ENCODE results near the gene POP4. TPM values are rescaled to one million over a fixed set of nuclear protein-coding genes. Genes with fewer than 3 reads are reported as not detected.

Gene POP4
- total and polyA plus RNA-seq, 2 of the 8 experiments (the other 6 are each of a cell fraction or from before 2014, with no cell fraction given) = 29.1 to 41.5 TPM

DNA sequence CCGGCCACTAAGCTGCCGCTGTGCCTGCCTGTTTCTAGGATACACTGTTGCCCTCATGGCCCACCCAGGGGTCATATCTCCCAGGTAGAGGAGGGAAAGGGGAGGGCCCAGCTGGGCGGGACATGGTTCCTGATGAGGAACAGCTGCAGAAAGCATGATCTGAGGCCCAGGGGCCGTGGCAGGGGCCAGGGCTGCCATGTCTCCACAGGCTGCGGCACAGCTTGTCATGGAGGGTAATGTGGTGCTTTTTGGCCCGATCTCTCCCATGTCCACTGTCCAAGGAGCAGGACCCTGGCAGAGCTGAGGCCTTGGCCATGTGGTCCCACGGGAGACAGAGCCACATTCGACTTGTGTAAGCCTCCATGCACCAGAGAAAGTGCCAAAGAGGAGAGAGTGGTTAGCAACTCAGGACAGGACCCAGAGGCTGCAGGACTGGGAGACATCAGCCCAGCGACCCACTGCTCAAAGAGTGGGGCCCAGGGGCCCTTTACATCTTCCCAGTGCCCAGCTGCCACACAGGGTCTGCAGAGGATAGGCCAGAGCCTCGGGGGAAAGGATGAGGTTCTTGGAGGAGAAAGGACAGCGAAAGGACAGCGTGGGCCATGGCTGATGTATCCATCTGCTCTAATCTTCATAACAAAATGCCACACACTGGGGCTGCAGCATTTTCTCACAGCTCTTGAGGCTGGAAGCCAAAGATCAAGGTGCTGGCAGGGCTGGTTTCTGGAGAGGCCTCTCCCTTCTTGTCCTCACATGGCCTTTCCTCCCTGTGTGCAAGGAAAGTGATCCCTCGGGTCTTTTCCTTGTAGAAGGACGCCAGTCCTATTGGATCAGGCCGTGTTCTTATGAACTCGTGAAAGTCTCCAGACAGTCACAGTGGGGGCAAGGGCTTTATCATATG, 11.5 kb downstream of the POP4 start:
- H4K5ac ChIP-seq (ENCODE audit: insufficient read length, low read depth, low read length) = no peak overlapping the region
- no peaks in the 10 kb centered on the region for H3K23me2 ChIP-seq (ENCODE audit: low read depth, low read length)
- DNase-seq (ENCODE audit: low read depth in 1 of 2, low spot score in 2 of 2) (no peak), FAIRE-seq (no peak)
- H3K27ac ChIP-seq (ENCODE audit: low read depth, low read length) = no peak overlapping the region
- H2AK5ac ChIP-seq (ENCODE audit: low read depth, low read length) = no peak overlapping the region
- no peak overlapping the region for H2BK12ac ChIP-seq (ENCODE audit: low read depth, low read length)
- peaks cover 0 to 2% (median 0%) of the 10 kb centered on the region in 4 experiments; a peak in 1 of 7 replicates for H3K4me1 ChIP-seq (replicated peaks in 1 of 4; ENCODE audit: control insufficient read depth in 3 of 4, insufficient read depth in 4 of 4, low read length in 3 of 4)
- no peak overlapping the region for H2BK5ac ChIP-seq (ENCODE audit: low read depth, low read length)
- no peak overlapping the region for H2BK15ac ChIP-seq (ENCODE audit: low read length)
- H2BK120ac ChIP-seq (replicated peaks; ENCODE audit: low read depth, low read length) = no peak overlapping the region
- no peaks in the 10 kb centered on the region for H3K79me2 ChIP-seq (ENCODE audit: control insufficient read depth in 1 of 2, insufficient read depth in 2 of 2, low read length in 2 of 2)
- no peak overlapping the region for H3K18ac ChIP-seq (ENCODE audit: extremely low read depth, low read length)
- H3K23ac ChIP-seq (ENCODE audit: insufficient read length) = no peak overlapping the region
- H3K79me1 ChIP-seq (ENCODE audit: low read depth, low read length) = no peaks in the 10 kb centered on the region
- no peak overlapping the region; the same call in 1 of the 2 replicates for H4K8ac ChIP-seq (ENCODE audit: extremely low read depth, insufficient read depth, low read length)
- peaks cover 3 to 12% (median 8%) of the 10 kb centered on the region in 4 experiments; a peak in 6 of 8 replicates for H3K36me3 ChIP-seq (ENCODE audit: control insufficient read depth in 2 of 4, insufficient read depth in 4 of 4, low read length in 3 of 4)
- WGBS, 2 experiments (ENCODE audit: extremely low coverage in 1 of 2, insufficient coverage in 1 of 2, insufficient read length in 1 of 2, insufficient replicate concordance in 2 of 2, low coverage in 1 of 2, low lambda C conversion rate in 2 of 2, missing lambda C conversion rate in 1 of 2) = 84% methylated on average over 16 of the region's 16 CpGs; no CpG with 5 or more reads in 1 of the 2 experiments
- H3K56ac ChIP-seq (replicated peaks; ENCODE audit: insufficient read length, low read depth, low read length) = no peak overlapping the region
- H3K4me3 ChIP-seq (ENCODE audit: extremely low read depth in 1 of 4, insufficient read depth in 2 of 4, low read depth in 3 of 4, low read length in 4 of 4) = no peak overlapping the region
- H2AFZ ChIP-seq (ENCODE audit: low read length) = no peak overlapping the region
- H3K9me3 ChIP-seq (ENCODE audit: insufficient read depth in 2 of 2, low read depth in 1 of 2, low read length in 1 of 2) = no peaks in the 10 kb centered on the region
- H4K20me1 ChIP-seq (replicated peaks in 1 of 2; ENCODE audit: control insufficient read depth in 1 of 2, insufficient read depth in 2 of 2, low read length in 2 of 2) = peaks cover 0 to 3% of the 10 kb centered on the region in 2 experiments
- H4K91ac ChIP-seq (replicated peaks; ENCODE audit: insufficient read length, low read length) = no peak overlapping the region
- H3K4me2 ChIP-seq (ENCODE audit: insufficient read depth in 1 of 2, low read depth in 2 of 2, low read length in 2 of 2) = no peak overlapping the region
- no peak overlapping the region for H3K4ac ChIP-seq (replicated peaks; ENCODE audit: insufficient read length, low read depth, low read length)
- POLR2A ChIA-PET (ENCODE audit: partially characterized antibody) = interaction anchor here (0.5 to 2.6 kb wide), 5 partner anchors 8 to 47 kb away, joined by 3 to 12 read pairs (median 4); partner anchors contain the start of gene POP4
- no peak overlapping the region for H3K14ac ChIP-seq (ENCODE audit: insufficient read length)
- CTCF ChIA-PET (ENCODE audit: partially characterized antibody) = interaction anchor here (1.0 to 12.2 kb wide), 9 partner anchors 7 to 108 kb away, joined by 3 to 109 read pairs (median 5); partner anchors contain the start of gene POP4
- H3K9ac ChIP-seq (replicated peaks in 1 of 4; ENCODE audit: extremely low read depth in 1 of 4, low read depth in 3 of 4, low read length in 3 of 4) = no peak overlapping the region
- H2BK20ac ChIP-seq (ENCODE audit: low read length) = no peak overlapping the region
- TF ChIP-seq BACH1 (IDR thresholded peaks at IDR 0.05; ENCODE audit: low read length) = no peak
- no peak for TF ChIP-seq ATF2 (IDR thresholded peaks at IDR 0.05; ENCODE audit: low read length)
- TF ChIP-seq, protein P1, sequence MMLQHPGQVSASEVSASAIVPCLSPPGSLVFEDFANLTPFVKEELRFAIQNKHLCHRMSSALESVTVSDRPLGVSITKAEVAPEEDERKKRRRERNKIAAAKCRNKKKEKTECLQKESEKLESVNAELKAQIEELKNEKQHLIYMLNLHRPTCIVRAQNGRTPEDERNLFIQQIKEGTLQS (IDR thresholded peaks at IDR 0.05; ENCODE audit: insufficient read depth, low read depth, low read length) = no peak
- no peaks in the 10 kb centered on the region; a peak in 1 of 7 replicates for H3K27me3 ChIP-seq (replicated peaks in 1 of 4; ENCODE audit: control insufficient read depth in 3 of 4, extremely low read depth in 1 of 4, insufficient read depth in 3 of 4, low read length in 3 of 4)
